HepG2 (cell line): ENCODE data around the gene ANKMY2. TPM values are rescaled to one million over a fixed set of nuclear protein-coding genes. Genes with fewer than 3 reads are reported as not detected.

Source experiments
- ATAC-seq: fragments of 200-7000 bp; cut with Tn5 transposase; 3 replicates; pipeline ENCODE4 v1.9.1; 2020; ENCODE audit warnings: mild to moderate bottlenecking, moderate library complexity
- BruUV-seq: library from RNA; stranded (reverse); fragments of 400-500 nt; replicated peaks from 2 replicates; lab custom pipeline; 2021; lab: Mats Ljungman, UMichigan
- CTCF ChIA-PET: fragments of 300-600 bp; formaldehyde crosslinking; extraction: SDS; loops from one replicate; lab custom pipeline; 2021; ENCODE audit warnings: low total read pairs, inconsistent platforms, low intra/inter-chr PET ratio; lab: Yijun Ruan, JAX
- POLR2A ChIA-PET: fragments of 350-600 bp; sonication (Branson Sonifier 250); formaldehyde crosslinking; loops from one replicate; lab custom pipeline; 2020; ENCODE audit warnings: antibody characterized with exemption, inconsistent platforms; lab: Yijun Ruan, JAX
- DNase-seq: peaks from one replicate; pipeline ENCODE4 v3.0.0-alpha.2; 2015; ENCODE audit warnings: low spot score
- FAIRE-seq: peaks from 3 replicates; lab custom pipeline; 2011; peaks lifted over from hg19 to GRCh38; lab: Jason Lieb, UNC
- H2AFZ ChIP-seq: one replicate; pipeline ENCODE4 v1.6.1; 2011; ENCODE audit warnings: low read length, inconsistent platforms
- H3K27ac ChIP-seq: fragments of 300-600 bp; 3 replicates; pipeline ENCODE4 v1.8.0; 2011; ENCODE audit warnings: mixed run types, mild to moderate bottlenecking, mixed read lengths, low read length, inconsistent platforms; ENCODE audit not compliant: insufficient read depth; ENCODE audit errors: extremely low read length
- H3K27me3 ChIP-seq, 2 experiments: fragments of 200-600 bp in 1 of 2; 2 replicates in 1 of 2; 3 replicates in 1 of 2; pipeline versions ENCODE4 v1.6.0 to v1.8.0; 2011; ENCODE audit warnings: low read length in 2 of 2, mild to moderate bottlenecking in 2 of 2, moderate library complexity in 2 of 2, inconsistent platforms in 1 of 2; ENCODE audit not compliant: insufficient read depth in 2 of 2, control insufficient read depth in 1 of 2
- H3K36me3 ChIP-seq, 2 experiments: fragments of 200-600 bp in 1 of 2; replicated peaks in 1 of 2; 2 replicates in 1 of 2; 3 replicates in 1 of 2; pipeline versions ENCODE4 v1.5.1 to v1.8.0; 2011; ENCODE audit warnings: low read length in 2 of 2, inconsistent platforms in 1 of 2; ENCODE audit not compliant: insufficient read depth in 2 of 2, control insufficient read depth in 1 of 2
- H3K4me1 ChIP-seq: 2 replicates; pipeline ENCODE4 v1.5.1; 2012; ENCODE audit warnings: low read length, inconsistent platforms; ENCODE audit not compliant: insufficient read depth
- H3K4me2 ChIP-seq: 2 replicates; pipeline ENCODE4 v1.6.0; 2011; ENCODE audit warnings: low read depth, low read length, inconsistent platforms
- H3K4me3 ChIP-seq, 3 experiments: fragments of 200-600 bp in 1 of 3; sonication (generic), shearing (Covaris generic) in 1 of 3; replicated peaks in 1 of 3; 2 replicates each; pipeline ENCODE4 v1.5.1; 2011 to 2016; ENCODE audit warnings: low read length in 3 of 3, inconsistent platforms in 2 of 3, low read depth in 2 of 3, mild to moderate bottlenecking in 2 of 3, control low read depth in 1 of 3, mixed read lengths in 1 of 3; ENCODE audit not compliant: insufficient read depth in 1 of 3
- H3K79me2 ChIP-seq: one replicate; pipeline ENCODE4 v1.6.1; 2011; ENCODE audit warnings: low read length, inconsistent platforms; ENCODE audit not compliant: insufficient read depth
- H3K9ac ChIP-seq: 2 replicates; pipeline ENCODE4 v1.6.0; 2011; ENCODE audit warnings: mild to moderate bottlenecking, low read depth, low read length, inconsistent platforms; ENCODE audit not compliant: insufficient read depth
- H3K9me3 ChIP-seq: 2 replicates; pipeline ENCODE4 v1.5.1; 2012; ENCODE audit warnings: mild to moderate bottlenecking, low read length
- H4K20me1 ChIP-seq: 2 replicates; pipeline ENCODE4 v1.6.0; 2011; ENCODE audit warnings: inconsistent platforms, mild to moderate bottlenecking, low read length, moderate library complexity; ENCODE audit not compliant: insufficient read depth
- CEBPB ChIP-seq: IDR thresholded peaks from 2 replicates; pipeline ENCODE4 v1.6.1; 2011; ENCODE audit warnings: low read depth, low read length, improper control_type of control experiment, borderline replicate concordance
- EED ChIP-seq: sonication (generic); formaldehyde crosslinking; IDR thresholded peaks from 2 replicates; pipeline ENCODE4 v1.5.0; 2020; ENCODE audit warnings: mild to moderate bottlenecking, missing genetic modification reagents
- HNRNPL ChIP-seq: fragments of 200-400 bp; formaldehyde crosslinking; IDR thresholded peaks from 2 replicates; pipeline ENCODE4 v1.6.1; 2017; ENCODE audit warnings: mild to moderate bottlenecking, low read depth, low read length
- IRX3 ChIP-seq: sonication (generic); formaldehyde crosslinking; IDR thresholded peaks from 2 replicates; pipeline ENCODE4 v1.8.1; 2023; ENCODE audit warnings: mild to moderate bottlenecking, low read depth, missing genetic modification reagents, borderline replicate concordance
- KAT7 ChIP-seq: IDR thresholded peaks from 2 replicates; pipeline ENCODE4 v1.6.1; 2018; ENCODE audit warnings: borderline replicate concordance, missing compliant biosample characterization
- KLF11 ChIP-seq: IDR thresholded peaks from 2 replicates; pipeline ENCODE4 v1.6.1; 2016; ENCODE audit warnings: missing compliant biosample characterization
- MXI1 ChIP-seq: IDR thresholded peaks from 3 replicates; pipeline ENCODE4 v1.6.1; 2012; ENCODE audit warnings: low read depth, low read length, inconsistent platforms, borderline replicate concordance
- NFAT5 ChIP-seq: sonication (generic); formaldehyde crosslinking; IDR thresholded peaks from 2 replicates; pipeline ENCODE4 v1.4.0; 2020; ENCODE audit warnings: missing genetic modification reagents
- NR2C2 ChIP-seq: sonication (generic); formaldehyde crosslinking; IDR thresholded peaks from 2 replicates; pipeline ENCODE4 v1.4.0; 2020; ENCODE audit warnings: missing genetic modification reagents, mild to moderate bottlenecking, moderate library complexity, borderline replicate concordance
- NRL ChIP-seq: sonication (generic); formaldehyde crosslinking; IDR thresholded peaks from 2 replicates; pipeline ENCODE4 v1.5.0; 2020; ENCODE audit warnings: missing genetic modification reagents, mild to moderate bottlenecking, moderate library complexity, borderline replicate concordance
- SALL2 ChIP-seq: sonication (generic); formaldehyde crosslinking; IDR thresholded peaks from 2 replicates; pipeline ENCODE4 v1.8.1; 2023; ENCODE audit warnings: mild to moderate bottlenecking, missing genetic modification reagents, inconsistent platforms
- TMF1 ChIP-seq: sonication (generic); formaldehyde crosslinking; IDR thresholded peaks from 2 replicates; pipeline ENCODE4 v1.8.1; 2022; ENCODE audit warnings: low read depth, missing genetic modification reagents
- ZC3H4 ChIP-seq: sonication (generic); formaldehyde crosslinking; IDR thresholded peaks from 2 replicates; pipeline ENCODE4 v1.4.0; 2020; ENCODE audit warnings: missing genetic modification reagents, borderline replicate concordance
- ZNF121 ChIP-seq: sonication (generic); formaldehyde crosslinking; IDR thresholded peaks from 2 replicates; pipeline ENCODE4 v1.5.0; 2020; ENCODE audit warnings: mild to moderate bottlenecking, missing genetic modification reagents
- ZNF232 ChIP-seq: sonication (generic); formaldehyde crosslinking; IDR thresholded peaks from 2 replicates; pipeline ENCODE4 v1.4.0; 2020; ENCODE audit warnings: missing genetic modification reagents, borderline replicate concordance
- ZNF337 ChIP-seq: sonication (generic); formaldehyde crosslinking; IDR thresholded peaks from 2 replicates; pipeline ENCODE4 v1.5.1; 2020; ENCODE audit warnings: missing genetic modification reagents, low read depth, mild to moderate bottlenecking, borderline replicate concordance
- ZNF788 ChIP-seq: sonication (generic); formaldehyde crosslinking; IDR thresholded peaks from 2 replicates; pipeline ENCODE4 v1.5.0; 2020; ENCODE audit warnings: mild to moderate bottlenecking, missing genetic modification reagents, borderline replicate concordance
- WGBS: methylation state at CpG from one replicate; pipeline ENCODE4 v1.1.6; 2017; ENCODE audit warnings: low lambda C conversion rate; 5-methylcytosine and 5-hydroxymethylcytosine counted together
- in situ Hi-C: cut with HindIII; loops from 2 replicates; pipeline ENCODE4 v1.10.0; 2017; ENCODE audit warnings: low pct_unique_long_range_greater_than_20kb; ENCODE audit not compliant: extremely low pct_ligation_motif_present
- intact Hi-C: fragments of 100-400 bp; cut with micrococcal nuclease; formaldehyde crosslinking; loops from one replicate; pipeline ENCODE4 v1.10.0; 2022; ENCODE audit not compliant: unreplicated experiment
- polyA plus RNA-seq, 8 experiments: library from polyadenylated mRNA; depleted of rRNA in 3 of 8; stranded (reverse) in 7 of 8; unstranded in 1 of 8; fragments of >200 nt; fragmentation: Illumina TruSeq in 4 of 8; extraction: Trizol in 4 of 8; gene quantifications; 2 replicates each; pipeline versions ENCODE4 v1.2.1 to v1.2.3, GENCODE V29; 2011 to 2016; ENCODE audit warnings: low read depth in 4 of 8, missing spikeins in 1 of 8, mixed read lengths in 1 of 8; ENCODE audit not compliant: insufficient read depth in 1 of 8
- total RNA-seq, 5 experiments: library from RNA; depleted of rRNA; stranded (reverse); fragments of >200 nt; fragmentation: Illumina TruSeq; extraction: Trizol; gene quantifications; 2 replicates each; pipeline ENCODE4 v1.2.3, GENCODE V29; 2016; ENCODE audit warnings: low read depth in 1 of 5
- TF ChIP-seq, protein P1 (sequence below): sonication (generic); formaldehyde crosslinking; conservative IDR thresholded peaks from 2 replicates; pipeline ENCODE4 v1.5.0; 2020; ENCODE audit warnings: missing genetic modification reagents
- TF ChIP-seq, protein P2 (sequence below): sonication (generic); formaldehyde crosslinking; IDR thresholded peaks from 2 replicates; pipeline ENCODE4 v1.4.0; 2020; ENCODE audit warnings: missing genetic modification reagents

ANKMY2 gene
- total and polyA plus RNA-seq, 2 of the 13 experiments (the other 11 are each of a cell fraction or from before 2014, with no cell fraction given) = 12.2 to 21.6 TPM

GRCh38 chr7:16644157-16644556, 1.4 kb downstream of the ANKMY2 start:
- CTCF ChIA-PET = no interaction called here
- in situ Hi-C loops = no loop called here
- no peak for ATAC-seq
- no peak for TF ChIP-seq SALL2 (CRISPR knock-in tag)
- TF ChIP-seq CEBPB = no peak
- TF ChIP-seq IRX3 (CRISPR knock-in tag) = 0 out of 2 replicates have a peak, but pooled peaks have one; percentile 19
- TF ChIP-seq ZNF788 (CRISPR knock-in tag) = no peak
- no peak for TF ChIP-seq ZC3H4 (CRISPR knock-in tag)
- TF ChIP-seq KLF11 (CRISPR knock-in tag) = 0 out of 2 replicates have a peak, but pooled peaks have one; percentile 4
- TF ChIP-seq MXI1 = no peak
- TF ChIP-seq EED (CRISPR knock-in tag) = no peak
- 0 out of 2 replicates have a peak, but pooled peaks have one; percentile 1 for TF ChIP-seq HNRNPL
- no peak for TF ChIP-seq KAT7 (CRISPR knock-in tag)
- TF ChIP-seq ZNF337 (CRISPR knock-in tag) = 0 out of 2 replicates have a peak, but pooled peaks have one; percentile 42
- 0 out of 2 replicates have a peak, but pooled peaks have one; percentile 25 for TF ChIP-seq TMF1
- TF ChIP-seq ZNF121 (CRISPR knock-in tag) = no peak
- TF ChIP-seq, protein P1, sequence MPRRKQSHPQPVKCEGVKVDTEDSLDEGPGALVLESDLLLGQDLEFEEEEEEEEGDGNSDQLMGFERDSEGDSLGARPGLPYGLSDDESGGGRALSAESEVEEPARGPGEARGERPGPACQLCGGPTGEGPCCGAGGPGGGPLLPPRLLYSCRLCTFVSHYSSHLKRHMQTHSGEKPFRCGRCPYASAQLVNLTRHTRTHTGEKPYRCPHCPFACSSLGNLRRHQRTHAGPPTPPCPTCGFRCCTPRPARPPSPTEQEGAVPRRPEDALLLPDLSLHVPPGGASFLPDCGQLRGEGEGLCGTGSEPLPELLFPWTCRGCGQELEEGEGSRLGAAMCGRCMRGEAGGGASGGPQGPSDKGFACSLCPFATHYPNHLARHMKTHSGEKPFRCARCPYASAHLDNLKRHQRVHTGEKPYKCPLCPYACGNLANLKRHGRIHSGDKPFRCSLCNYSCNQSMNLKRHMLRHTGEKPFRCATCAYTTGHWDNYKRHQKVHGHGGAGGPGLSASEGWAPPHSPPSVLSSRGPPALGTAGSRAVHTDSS (CRISPR knock-in tag) = no peak
- TF ChIP-seq ZNF232 (CRISPR knock-in tag) = no peak
- TF ChIP-seq, protein P2, sequence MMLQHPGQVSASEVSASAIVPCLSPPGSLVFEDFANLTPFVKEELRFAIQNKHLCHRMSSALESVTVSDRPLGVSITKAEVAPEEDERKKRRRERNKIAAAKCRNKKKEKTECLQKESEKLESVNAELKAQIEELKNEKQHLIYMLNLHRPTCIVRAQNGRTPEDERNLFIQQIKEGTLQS (CRISPR knock-in tag) = no peak
- no peak for TF ChIP-seq NFAT5 (CRISPR knock-in tag)
- no peak for TF ChIP-seq NRL (CRISPR knock-in tag)
- TF ChIP-seq NR2C2 (CRISPR knock-in tag) = no peak

More at GRCh38 chr7:16644157-16644556, 1.4 kb downstream of the ANKMY2 start:
- H3K9me3 ChIP-seq = no peaks in the 10 kb centered on the region
- peaks cover 59% of the 10 kb centered on the region for H3K79me2 ChIP-seq
- H3K36me3 ChIP-seq = peaks cover 0 to 5% of the 10 kb centered on the region in 2 experiments; a peak in 2 of 5 replicates
- H3K4me3 ChIP-seq = peak overlapping the region; percentile 87 to 92 (median 90)
- FAIRE-seq (no peak), DNase-seq (no peak)
- POLR2A ChIA-PET = no interaction called here
- BruUV-seq = no TSS peak
- peak overlapping the region; percentile 79 for H3K4me2 ChIP-seq
- peak overlapping the region; percentile 86 for H3K27ac ChIP-seq
- intact Hi-C loops = no loop called here
- peaks cover 46% of the 10 kb centered on the region for H3K4me1 ChIP-seq
- peak overlapping the region; percentile 82 for H3K9ac ChIP-seq
- no peaks in the 10 kb centered on the region; a peak in 1 of 5 replicates for H3K27me3 ChIP-seq
- H4K20me1 ChIP-seq = peaks cover 15% of the 10 kb centered on the region; the same call in 1 of the 2 replicates
- WGBS = 35% methylated on average over 4 of the region's 4 CpGs
- H2AFZ ChIP-seq = no peak overlapping the region
